ENCODE measurements around the gene WFDC1. TPM values are rescaled to one million over a fixed set of nuclear protein-coding genes. Genes with fewer than 3 reads are reported as not detected.

Gene WFDC1
- total and polyA plus RNA-seq, 2 donors (not counting 3 experiments of a cell fraction or from before 2014, with no cell fraction given) = not detected

GRCh38 chr16:84303516-84303915 is 8.8 kb downstream of the WFDC1 start:
- Histone ChIP-seq H3K9ac (replicated peaks; ENCODE audit: extremely low read depth, insufficient read depth, low read length) (no peak overlapping the region), H3K4me1 (ENCODE audit: control insufficient read depth, extremely low read depth, insufficient read depth, low read length) (peaks cover 2% of the 10 kb centered on the region), H3K36me3 (ENCODE audit: control insufficient read depth in 2 of 2, extremely low read depth in 1 of 2, insufficient read depth in 2 of 2, low read length in 2 of 2) (no peaks in the 10 kb centered on the region), H3K27me3 (ENCODE audit: control insufficient read depth in 2 of 2, insufficient read depth in 2 of 2, low read length in 2 of 2) (peaks cover 11 to 26% of the 10 kb centered on the region in 2 experiments), H3K4me3 (replicated peaks in 1 of 3; ENCODE audit: insufficient read depth in 1 of 3, low read depth in 1 of 3, low read length in 3 of 3) (no peak overlapping the region), H3K9me3 (replicated peaks; ENCODE audit: control insufficient read depth, insufficient read depth, low read length) (no peaks in the 10 kb centered on the region), H2AFZ (ENCODE audit: low read depth, low read length) (no peak overlapping the region), H3K4me2 (ENCODE audit: insufficient read depth, low read length) (no peak overlapping the region), H4K20me1 (replicated peaks; ENCODE audit: control insufficient read depth, extremely low read depth, insufficient read depth, low read length) (no peaks in the 10 kb centered on the region), H3K27ac (ENCODE audit: insufficient read depth, low read depth, low read length) (no peak overlapping the region), H3K9me1 (replicated peaks; ENCODE audit: control insufficient read depth, extremely low read depth, insufficient read depth, low read length) (no peaks in the 10 kb centered on the region), H3K79me2 (ENCODE audit: control insufficient read depth, insufficient read depth, low read length) (no peaks in the 10 kb centered on the region)
- ChIA-PET CTCF (no interaction called here), POLR2A (no interaction called here)
- dilution Hi-C loops (cut with MboI; ENCODE audit: extremely low pct_ligation_motif_present, low sequenced_read_pairs) (no loop called here), intact Hi-C loops (cut with micrococcal nuclease) (loop anchor here (10.0 kb wide), 1 partner anchor 349 kb away; the partner anchor contains the start of gene OSGIN1)
- DNase-seq (ENCODE audit: low read depth, low spot score) = no peak
- peak; percentile 4 for FAIRE-seq
- BruUV-seq (replicated peaks) = no TSS peak
- no peak for TF ChIP-seq POLR2A (IDR thresholded peaks at IDR 0.05; ENCODE audit: low read depth, low read length)
- TF ChIP-seq JUN (IDR thresholded peaks at IDR 0.05; ENCODE audit: borderline replicate concordance, insufficient read depth, insufficient read length, low read depth) = no peak
- TF ChIP-seq CTCF (IDR thresholded peaks at IDR 0.05; ENCODE audit: extremely low read depth in 1 of 2, insufficient read depth in 1 of 2, low read depth in 1 of 2, low read length in 2 of 2) = no peak
- TF ChIP-seq, protein P1, sequence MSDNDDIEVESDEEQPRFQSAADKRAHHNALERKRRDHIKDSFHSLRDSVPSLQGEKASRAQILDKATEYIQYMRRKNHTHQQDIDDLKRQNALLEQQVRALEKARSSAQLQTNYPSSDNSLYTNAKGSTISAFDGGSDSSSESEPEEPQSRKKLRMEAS (IDR thresholded peaks at IDR 0.05; ENCODE audit: insufficient read depth, insufficient read length) = no peak
- no peak for TF ChIP-seq EZH2 (IDR thresholded peaks at IDR 0.05; ENCODE audit: borderline replicate concordance, low read depth, low read length, severe bottlenecking)
- no peak for TF ChIP-seq FOS (IDR thresholded peaks at IDR 0.05; ENCODE audit: borderline replicate concordance, insufficient read depth, low read length)
- TF ChIP-seq MYC (IDR thresholded peaks at IDR 0.05; ENCODE audit: low read depth, low read length) = no peak
- TF ChIP-seq POLR2AphosphoS5 (IDR thresholded peaks at IDR 0.05; ENCODE audit: insufficient read depth, low read depth, low read length) = no peak
- TF ChIP-seq GATA2 (IDR thresholded peaks at IDR 0.05; ENCODE audit: insufficient read depth, insufficient read length, low read depth, low read length) = no peak
